ENCODE data around the gene RENBP. TPM values are rescaled to one million over a fixed set of nuclear protein-coding genes. Genes with fewer than 3 reads are reported as not detected.

RENBP gene
- polyA plus RNA-seq, 1 experiment: 0.16 TPM

DNA sequence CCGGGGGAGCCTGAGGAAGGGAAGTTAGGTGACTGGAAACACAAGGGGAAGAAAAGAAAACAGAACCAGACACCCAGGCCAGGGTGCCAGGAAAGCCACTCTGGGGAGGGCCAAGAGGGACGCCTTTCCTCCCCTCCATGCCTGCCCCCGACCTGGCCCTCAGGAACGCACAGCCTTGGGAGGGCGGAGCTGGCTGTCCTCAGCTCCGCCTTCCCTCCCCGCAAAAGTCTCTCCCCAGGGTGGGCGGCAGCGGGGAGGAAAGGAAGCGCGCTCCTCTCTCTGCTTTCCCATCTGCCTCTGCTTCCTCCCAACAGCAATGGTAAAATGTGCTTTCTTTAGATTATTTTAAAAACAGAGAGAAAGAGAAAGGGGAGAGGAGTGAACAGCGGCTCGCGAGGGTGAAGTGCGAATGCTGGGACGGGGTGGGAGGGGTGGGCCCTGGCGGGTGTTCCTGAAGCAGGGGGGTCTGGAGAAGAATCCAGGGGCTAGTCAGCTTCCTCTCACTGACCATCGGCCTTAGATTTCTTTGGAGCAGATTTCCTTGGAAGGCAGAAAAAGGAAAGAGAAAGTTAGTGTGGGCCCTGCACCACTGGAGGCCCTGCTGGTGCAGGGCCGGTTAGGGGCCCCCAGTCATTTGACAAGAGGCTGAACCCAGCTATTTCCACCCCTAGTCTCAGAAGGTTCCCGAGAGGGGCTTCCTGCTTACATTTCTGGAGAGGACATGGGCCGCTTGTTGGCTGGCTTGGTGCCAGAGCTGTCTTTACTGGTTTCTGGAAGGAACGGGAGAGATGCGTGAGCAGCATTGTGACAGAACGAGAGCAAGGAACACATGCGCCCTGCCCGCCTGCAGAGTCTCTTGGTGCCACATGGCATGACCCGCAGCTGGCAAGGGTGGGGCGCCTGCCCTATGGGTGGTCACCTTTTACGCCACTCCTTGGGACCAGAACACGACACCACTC lies 4.7 kb upstream of the RENBP start:
- ChIA-PET CTCF (interaction anchor here (1.1 to 4.0 kb wide), 4 partner anchors 10 to 186 kb away, joined by 3 to 33 read pairs (median 5); partner anchors contain the start of gene PLXNB3), POLR2A (no interaction called here)
- Histone ChIP-seq H3K27me3 (ENCODE audit: control insufficient read depth, insufficient read depth, low read length) (no peaks in the 10 kb centered on the region), H3K27ac (ENCODE audit: low read depth, low read length) (no peak overlapping the region), H3K9me3 (ENCODE audit: control insufficient read depth, insufficient read depth, low read length) (no peaks in the 10 kb centered on the region; the same call in 1 of the 2 replicates), H3K4me3 (ENCODE audit: low read depth, low read length) (no peak overlapping the region)
- DNase-seq (ENCODE audit: low read depth, low spot score): no peak
- TF ChIP-seq, protein P1, sequence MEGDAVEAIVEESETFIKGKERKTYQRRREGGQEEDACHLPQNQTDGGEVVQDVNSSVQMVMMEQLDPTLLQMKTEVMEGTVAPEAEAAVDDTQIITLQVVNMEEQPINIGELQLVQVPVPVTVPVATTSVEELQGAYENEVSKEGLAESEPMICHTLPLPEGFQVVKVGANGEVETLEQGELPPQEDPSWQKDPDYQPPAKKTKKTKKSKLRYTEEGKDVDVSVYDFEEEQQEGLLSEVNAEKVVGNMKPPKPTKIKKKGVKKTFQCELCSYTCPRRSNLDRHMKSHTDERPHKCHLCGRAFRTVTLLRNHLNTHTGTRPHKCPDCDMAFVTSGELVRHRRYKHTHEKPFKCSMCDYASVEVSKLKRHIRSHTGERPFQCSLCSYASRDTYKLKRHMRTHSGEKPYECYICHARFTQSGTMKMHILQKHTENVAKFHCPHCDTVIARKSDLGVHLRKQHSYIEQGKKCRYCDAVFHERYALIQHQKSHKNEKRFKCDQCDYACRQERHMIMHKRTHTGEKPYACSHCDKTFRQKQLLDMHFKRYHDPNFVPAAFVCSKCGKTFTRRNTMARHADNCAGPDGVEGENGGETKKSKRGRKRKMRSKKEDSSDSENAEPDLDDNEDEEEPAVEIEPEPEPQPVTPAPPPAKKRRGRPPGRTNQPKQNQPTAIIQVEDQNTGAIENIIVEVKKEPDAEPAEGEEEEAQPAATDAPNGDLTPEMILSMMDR (IDR thresholded peaks at IDR 0.05; ENCODE audit: low read depth, low read length): no peak

DNA sequence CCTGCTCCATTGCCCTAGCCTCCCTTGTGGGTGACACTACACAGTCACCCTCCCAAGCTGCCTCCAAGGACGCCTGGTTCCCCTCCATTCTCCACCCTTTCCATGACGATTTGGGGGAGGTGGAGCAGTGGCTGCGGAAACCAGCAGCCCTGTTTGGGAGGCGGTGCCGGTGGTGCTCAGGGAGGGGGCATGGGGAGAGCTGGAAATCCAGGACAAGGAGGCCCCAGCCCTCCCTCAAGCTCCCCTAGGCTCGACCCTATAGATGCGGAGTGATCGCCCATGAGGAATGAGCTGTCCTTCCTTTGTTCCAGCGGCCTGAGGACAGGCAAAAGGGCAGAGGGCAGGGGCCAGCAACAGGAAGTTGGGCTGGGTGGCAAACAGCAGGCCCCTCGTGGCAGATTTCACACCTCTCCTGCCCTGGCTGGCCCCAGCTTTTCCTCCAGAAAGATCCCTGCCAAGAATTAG lies 3.6 kb upstream of the RENBP start:
- H3K27me3 ChIP-seq (ENCODE audit: control insufficient read depth, insufficient read depth, low read length): no peaks in the 10 kb centered on the region
- ChIA-PET POLR2A (no interaction called here), CTCF (interaction anchor here (0.7 to 4.0 kb wide), 7 partner anchors 9 to 185 kb away, joined by 3 to 33 read pairs (median 6); partner anchors contain the start of genes NAA10 and PLXNB3)
- H3K27ac ChIP-seq (ENCODE audit: low read depth, low read length): no peak overlapping the region
- no peak for DNase-seq (ENCODE audit: low read depth, low spot score)
- no peaks in the 10 kb centered on the region; the same call in 1 of the 2 replicates for H3K9me3 ChIP-seq (ENCODE audit: control insufficient read depth, insufficient read depth, low read length)
- TF ChIP-seq, protein P1 (IDR thresholded peaks at IDR 0.05; ENCODE audit: low read depth, low read length): no peak
- no peak overlapping the region for H3K4me3 ChIP-seq (ENCODE audit: low read depth, low read length)

DNA sequence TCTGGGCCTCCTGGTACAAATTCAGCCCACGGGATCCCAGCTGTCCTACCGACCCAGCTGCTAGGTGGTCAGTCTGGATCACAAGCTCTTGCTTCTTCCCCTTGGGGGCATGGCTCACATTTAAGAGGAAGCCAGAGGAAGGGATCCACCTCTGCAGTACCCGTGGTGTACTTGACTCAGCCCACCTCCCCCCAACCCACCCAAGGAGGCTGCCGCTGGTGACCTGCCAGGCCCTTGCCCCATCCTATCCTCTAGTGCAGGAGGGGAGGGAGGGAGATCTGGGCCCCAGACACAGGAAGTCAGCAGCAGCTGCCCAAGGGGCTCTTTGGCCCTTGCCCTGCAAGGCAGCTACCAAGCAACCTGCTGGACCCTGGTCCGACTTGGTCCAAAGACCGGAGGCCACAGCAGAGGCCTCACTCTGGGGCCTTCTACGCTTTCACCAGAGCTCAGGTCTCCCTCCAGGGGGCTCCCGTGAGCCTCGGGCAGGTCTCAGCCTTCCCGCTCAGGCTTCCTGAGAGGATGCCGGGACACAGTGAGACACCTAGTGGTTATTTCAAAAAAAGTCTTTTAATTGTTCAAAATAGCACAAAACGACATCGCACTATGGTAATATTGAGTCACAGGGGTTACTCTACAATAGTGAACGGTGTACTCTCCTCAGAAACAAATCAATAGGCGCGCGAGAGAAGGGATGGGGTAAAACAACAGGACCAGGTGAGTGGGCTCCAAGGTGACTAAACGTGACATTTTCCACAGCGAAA lies 2.7 kb upstream of the RENBP start:
- no peak overlapping the region for H3K4me3 ChIP-seq (ENCODE audit: low read depth, low read length)
- no peaks in the 10 kb centered on the region; the same call in 1 of the 2 replicates for H3K9me3 ChIP-seq (ENCODE audit: control insufficient read depth, insufficient read depth, low read length)
- peak; percentile 41 for DNase-seq (ENCODE audit: low read depth, low spot score)
- TF ChIP-seq, protein P1 (IDR thresholded peaks at IDR 0.05; ENCODE audit: low read depth, low read length): peak; percentile 89
- CTCF ChIA-PET: interaction anchor here (0.6 to 4.0 kb wide), 26 partner anchors 9 to 996 kb away, joined by 3 to 33 read pairs (median 4); partner anchors contain the start of genes HCFC1, NAA10 and PLXNB3
- H3K27ac ChIP-seq (ENCODE audit: low read depth, low read length): no peak overlapping the region
- H3K27me3 ChIP-seq (ENCODE audit: control insufficient read depth, insufficient read depth, low read length): no peaks in the 10 kb centered on the region
- POLR2A ChIA-PET: interaction anchor here (0.6 to 1.7 kb wide), 3 partner anchors 12 to 455 kb away, joined by 3 to 4 read pairs (median 4); partner anchors contain the start of gene NAA10

DNA sequence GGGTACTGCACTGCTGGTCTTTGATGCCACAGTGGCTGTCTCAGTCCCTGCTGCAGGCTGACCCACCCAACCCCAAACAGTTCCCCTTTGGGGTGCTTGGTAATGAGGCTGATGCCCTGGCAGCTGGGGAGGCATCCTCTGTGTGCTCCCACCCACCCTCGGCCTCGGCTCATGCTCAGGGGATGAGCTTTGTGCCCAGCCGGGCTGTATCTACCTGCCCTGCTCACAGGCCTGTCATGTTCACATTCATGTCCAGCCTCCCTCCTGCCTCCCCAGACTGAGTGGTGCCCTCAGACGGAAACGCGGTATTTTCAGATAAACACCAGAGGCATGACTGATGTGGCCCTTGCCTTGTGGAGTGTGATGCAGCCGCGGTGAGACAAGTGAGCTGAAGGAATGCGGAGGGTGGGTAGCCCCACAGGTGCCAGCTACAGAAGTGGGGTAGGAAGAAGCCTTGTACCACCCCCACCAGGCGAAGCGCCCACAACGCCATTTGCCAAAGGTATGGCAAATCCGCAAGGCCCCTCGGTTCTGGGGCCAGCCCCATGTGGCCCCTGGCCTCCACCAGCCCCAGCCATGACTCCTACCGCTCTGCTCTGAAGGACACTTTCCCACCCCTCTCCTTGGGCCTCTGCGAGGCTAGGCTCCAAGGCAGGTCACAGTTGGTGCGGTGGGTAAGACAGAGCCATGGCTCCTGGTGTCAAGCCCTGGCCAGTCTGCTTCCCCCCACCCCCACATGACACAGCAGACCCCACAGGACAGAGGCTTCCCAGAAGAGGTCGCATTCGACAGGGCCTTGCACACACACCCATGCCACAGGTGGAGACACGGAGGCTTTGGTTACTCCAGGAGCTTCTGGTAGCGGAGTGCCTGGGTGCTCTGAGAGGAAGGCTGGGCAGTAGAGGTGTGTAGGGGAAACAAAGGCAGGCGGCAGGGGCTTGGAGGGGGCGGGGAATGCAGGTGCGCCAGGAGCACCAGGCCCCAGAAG lies 1.8 kb upstream of the RENBP start:
- TF ChIP-seq, protein P1 (IDR thresholded peaks at IDR 0.05; ENCODE audit: low read depth, low read length): no peak
- no peaks in the 10 kb centered on the region for H3K27me3 ChIP-seq (ENCODE audit: control insufficient read depth, insufficient read depth, low read length)
- CTCF ChIA-PET: interaction anchor here (0.6 to 4.0 kb wide), 22 partner anchors 8 to 995 kb away, joined by 3 to 33 read pairs (median 6); partner anchors contain the start of genes HCFC1, NAA10 and PLXNB3
- no peaks in the 10 kb centered on the region; the same call in 1 of the 2 replicates for H3K9me3 ChIP-seq (ENCODE audit: control insufficient read depth, insufficient read depth, low read length)
- no peak overlapping the region for H3K27ac ChIP-seq (ENCODE audit: low read depth, low read length)
- DNase-seq (ENCODE audit: low read depth, low spot score): no peak
- H3K4me3 ChIP-seq (ENCODE audit: low read depth, low read length): no peak overlapping the region
- POLR2A ChIA-PET: interaction anchor here (0.7 to 1.7 kb wide), 3 partner anchors 11 to 205 kb away, joined by 3 to 4 read pairs (median 3); partner anchors contain the start of gene NAA10

All from AG04450 (cell line).